Breast epithelium (tissue), 3 donors: ENCODE results near the gene SETD7.

Experiments
- CTCF ChIP-seq, 3 donors: fragments of 450-650 bp; IDR thresholded peaks; one replicate each; pipeline ENCODE4 v1.5.1; 2016 to 2017; ENCODE audit warnings: antibody characterized with exemption in 3 of 3, mild to moderate bottlenecking in 3 of 3, moderate library complexity in 3 of 3
- POLR2A ChIP-seq: fragments of 450-650 bp; IDR thresholded peaks from one replicate; pipeline ENCODE4 v1.6.1; 2016; ENCODE audit warnings: antibody characterized with exemption, mild to moderate bottlenecking, moderate library complexity

- TF ChIP-seq CTCF (IDR thresholded peaks at IDR 0.05) (no peak), POLR2A (no peak)
These were observed 105.4 kb downstream of the SETD7 start for GRCh38 chr4:139450586-139450985.
